ENCODE measurements around the gene PCGF1. TPM values are rescaled to one million over a fixed set of nuclear protein-coding genes. Genes with fewer than 3 reads are reported as not detected.

Gene PCGF1
- total RNA-seq, 4 donors from 2014 or later, result 9.6 to 32.0 (median 19.1) TPM

GRCh38 chr2:74551530-74551929, 44.0 kb upstream of the PCGF1 start:
- Histone ChIP-seq H3K27ac (no peak overlapping the region), H3K27me3 (no peaks in the 10 kb centered on the region), H3K4me3 (no peak overlapping the region), H3K9me3 (no peaks in the 10 kb centered on the region), H3K4me1 (peaks cover 0 to 63% (median 20%) of the 10 kb centered on the region in 4 donors), H3K36me3 (peaks cover 0 to 8% (median 0%) of the 10 kb centered on the region in 3 donors)
- TF ChIP-seq POLR2A (IDR thresholded peaks at IDR 0.05) (no peak), EP300 (IDR thresholded peaks at IDR 0.05) (no peak), CTCF (IDR thresholded peaks at IDR 0.05) (no peak)
- DNase-seq (ENCODE audit: low spot score in 2 of 2), result no peak

GRCh38 chr2:74550231-74550630, 42.7 kb upstream of the PCGF1 start:
- H3K9me3 ChIP-seq, result no peaks in the 10 kb centered on the region
- DNase-seq (ENCODE audit: low spot score in 2 of 2), result no peak
- no peaks in the 10 kb centered on the region for H3K27me3 ChIP-seq
- WGBS, 2 donors, result 77 to 83% methylated on average over 7 of the region's 7 CpGs
- peaks cover 0 to 56% (median 18%) of the 10 kb centered on the region in 4 donors for H3K4me1 ChIP-seq
- H3K36me3 ChIP-seq, result no peaks in the 10 kb centered on the region
- no peak for TF ChIP-seq POLR2A (IDR thresholded peaks at IDR 0.05)
- TF ChIP-seq CTCF (IDR thresholded peaks at IDR 0.05), result no peak
- TF ChIP-seq EP300 (IDR thresholded peaks at IDR 0.05), result no peak
- no peak overlapping the region for H3K4me3 ChIP-seq
- no peak overlapping the region for H3K27ac ChIP-seq

- peak in 1 of 2 donors; percentile 41 for DNase-seq (ENCODE audit: low spot score in 2 of 2)
- TF ChIP-seq EP300 (IDR thresholded peaks at IDR 0.05) (peak in 1 of 2 donors; percentile 25), CTCF (IDR thresholded peaks at IDR 0.05) (no peak), POLR2A (IDR thresholded peaks at IDR 0.05) (peak; percentile 35 to 46)
- no peaks in the 10 kb centered on the region for H3K9me3 ChIP-seq
- peak overlapping the region; percentile 66 to 86 (median 78) for H3K27ac ChIP-seq
- WGBS, 2 donors, result 4 to 11% methylated on average over 47 to 50 of the region's 85 CpGs
- H3K4me1 ChIP-seq, result peaks cover 0 to 50% (median 17%) of the 10 kb centered on the region in 4 donors
- H3K36me3 ChIP-seq, result no peaks in the 10 kb centered on the region
- peak overlapping the region; percentile 52 to 64 (median 58) for H3K4me3 ChIP-seq
- H3K27me3 ChIP-seq, result no peaks in the 10 kb centered on the region
Observed at GRCh38 chr2:74548900-74549826, 41.7 kb upstream of the PCGF1 start.

GRCh38 chr2:74548285-74548899, 40.9 kb upstream of the PCGF1 start:
- WGBS, 2 donors, result 19 to 24% methylated on average over 19 to 26 of the region's 26 CpGs
- Histone ChIP-seq H3K4me3 (peak overlapping the region; percentile 52 to 64 (median 58)), H3K4me1 (peaks cover 0 to 44% (median 15%) of the 10 kb centered on the region in 4 donors), H3K27ac (peak overlapping the region; percentile 66 to 86 (median 78)), H3K36me3 (no peaks in the 10 kb centered on the region), H3K9me3 (no peaks in the 10 kb centered on the region), H3K27me3 (no peaks in the 10 kb centered on the region)
- no peak for TF ChIP-seq CTCF (IDR thresholded peaks at IDR 0.05)
- no peak for TF ChIP-seq EP300 (IDR thresholded peaks at IDR 0.05)
- no peak for TF ChIP-seq POLR2A (IDR thresholded peaks at IDR 0.05)
- DNase-seq (ENCODE audit: low spot score in 2 of 2), result no peak

- H3K27ac ChIP-seq, result no peak overlapping the region
- no peak for DNase-seq (ENCODE audit: low spot score in 2 of 2)
- H3K27me3 ChIP-seq, result no peaks in the 10 kb centered on the region
- peaks cover 0 to 27% (median 10%) of the 10 kb centered on the region in 4 donors for H3K4me1 ChIP-seq
- no peak overlapping the region for H3K4me3 ChIP-seq
- H3K36me3 ChIP-seq, result peaks cover 0 to under 1% (median 0%) of the 10 kb centered on the region in 3 donors
- WGBS, 2 donors, result 83 to 93% methylated on average over 3 of the region's 3 CpGs
- H3K9me3 ChIP-seq, result no peaks in the 10 kb centered on the region
- TF ChIP-seq EP300 (IDR thresholded peaks at IDR 0.05) (no peak), CTCF (IDR thresholded peaks at IDR 0.05) (no peak), POLR2A (IDR thresholded peaks at IDR 0.05) (no peak)
Observed at GRCh38 chr2:74546004-74546403, 38.5 kb upstream of the PCGF1 start.
